GM19193 (cell line): Measurements from ENCODE around the gene TMEM260.

Experiments
- POLR2A ChIP-seq: IDR thresholded peaks from 4 replicates; pipeline ENCODE4 v1.6.1; 2011; ENCODE audit not compliant: insufficient read depth, insufficient read length; ENCODE audit errors: extremely low read depth

The TMEM260 gene

GRCh38 chr14:56581041-56581727 lies 1.6 kb downstream of the TMEM260 start:
- TF ChIP-seq POLR2A = no peak

DNA sequence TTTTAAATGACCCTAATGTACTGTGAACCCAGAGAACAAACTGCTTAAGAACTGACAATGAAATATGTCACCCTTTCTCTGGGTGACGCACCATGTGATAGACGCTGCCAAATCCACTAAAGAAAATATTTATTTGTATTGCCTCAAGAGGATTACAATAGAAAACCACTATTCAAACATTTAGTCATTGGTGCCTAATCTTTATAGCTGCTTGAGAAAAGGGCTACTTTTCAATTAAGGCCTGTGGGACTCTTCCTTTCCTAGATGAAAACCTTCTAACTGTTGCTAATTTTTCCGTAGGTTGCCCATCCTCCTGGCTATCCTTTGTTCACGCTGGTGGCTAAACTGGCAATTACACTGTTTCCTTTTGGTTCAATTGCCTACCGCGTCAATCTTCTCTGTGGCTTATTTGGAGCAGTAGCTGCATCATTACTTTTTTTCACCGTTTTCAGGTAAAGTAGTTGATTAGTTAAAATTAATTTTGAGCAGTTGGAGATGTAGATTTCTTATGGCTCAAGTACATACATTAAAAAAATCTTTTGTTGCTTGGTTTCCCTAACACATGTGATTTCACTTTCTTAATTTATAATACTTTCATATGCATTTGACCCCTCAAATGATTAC lies 6.0 kb downstream of the TMEM260 start:
- no peak for TF ChIP-seq POLR2A

- TF ChIP-seq POLR2A = no peak
Observed at GRCh38 chr14:56587701-56588100, 8.1 kb downstream of the TMEM260 start.

DNA sequence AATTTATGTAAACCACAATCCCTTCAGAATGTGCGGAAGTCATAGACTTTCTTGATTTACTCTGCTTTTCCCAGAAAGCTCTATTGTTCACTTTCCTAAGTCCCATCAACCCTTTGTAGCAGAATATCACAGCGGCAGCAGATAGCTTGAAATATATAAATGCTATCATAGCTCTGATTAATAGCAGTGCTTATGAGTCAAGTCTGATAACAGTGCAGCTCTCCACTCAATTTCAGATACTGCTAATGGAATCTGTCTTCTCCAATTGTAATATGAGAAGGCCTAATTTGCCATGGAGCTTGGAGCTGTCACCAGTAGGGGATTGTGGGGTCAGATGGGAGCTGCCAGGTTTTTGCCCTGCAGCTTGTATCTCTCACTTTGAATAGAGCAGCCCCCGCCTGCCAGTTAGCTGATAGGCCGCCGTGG lies 10.9 kb downstream of the TMEM260 start:
- no peak for TF ChIP-seq POLR2A

DNA sequence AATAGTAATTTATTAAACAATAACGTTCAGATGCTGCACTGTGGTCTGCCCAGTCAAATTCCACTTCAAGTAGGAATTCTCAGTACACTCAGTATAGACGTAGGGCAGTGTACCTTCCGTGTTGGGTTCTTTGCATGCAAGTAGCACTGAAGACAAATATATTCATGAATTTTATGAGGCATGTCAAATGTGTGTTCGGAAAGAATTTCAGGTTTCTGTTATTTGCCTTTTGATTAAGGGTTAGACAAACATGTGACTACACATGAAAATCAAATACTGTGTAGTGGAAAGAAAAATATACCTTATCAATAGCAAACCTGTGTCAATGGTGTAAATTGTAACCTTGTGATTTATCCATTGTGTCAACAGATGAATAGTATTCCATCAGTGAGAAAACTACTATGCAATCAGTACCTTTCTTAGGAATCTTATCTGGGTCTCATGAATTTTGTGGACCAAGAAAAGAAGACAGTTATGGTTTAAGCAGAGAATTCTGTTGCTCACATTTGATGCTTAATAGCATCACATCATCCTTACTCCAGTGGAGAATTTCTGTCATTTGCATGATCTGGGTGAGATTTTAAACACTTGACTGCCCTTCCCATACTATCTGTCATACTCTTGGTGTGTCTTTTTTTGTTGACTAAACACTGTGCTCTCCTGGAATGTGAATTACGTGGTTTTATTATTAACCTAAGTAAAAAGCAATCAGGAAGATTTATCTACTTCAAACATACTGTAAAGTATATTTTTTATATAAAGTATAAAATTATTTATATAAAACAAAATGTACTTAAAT lies 13.3 kb downstream of the TMEM260 start:
- no peak for TF ChIP-seq POLR2A

GRCh38 chr14:56594428-56594827 lies 14.8 kb downstream of the TMEM260 start:
- TF ChIP-seq POLR2A = no peak

- no peak for TF ChIP-seq POLR2A
Observed at GRCh38 chr14:56598519-56598918, 18.9 kb downstream of the TMEM260 start.

DNA sequence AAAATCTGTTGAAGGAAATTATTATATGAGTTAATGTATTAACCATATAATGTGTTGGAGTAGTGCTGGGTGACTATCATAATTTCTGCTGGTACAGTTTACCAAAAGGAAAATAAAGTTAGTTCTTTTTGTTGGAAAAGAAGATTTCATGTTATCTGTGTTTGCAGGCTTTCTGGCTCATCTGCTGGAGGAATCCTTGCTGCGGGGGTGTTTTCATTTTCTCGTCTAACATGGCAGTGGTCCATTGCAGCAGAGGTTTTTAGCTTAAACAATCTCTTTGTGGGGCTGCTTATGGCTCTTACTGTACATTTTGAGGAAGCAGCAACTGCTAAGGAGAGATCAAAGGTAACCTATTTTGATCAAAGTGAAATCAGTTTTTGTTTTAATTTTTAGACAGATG lies 24.1 kb downstream of the TMEM260 start:
- no peak for TF ChIP-seq POLR2A

DNA sequence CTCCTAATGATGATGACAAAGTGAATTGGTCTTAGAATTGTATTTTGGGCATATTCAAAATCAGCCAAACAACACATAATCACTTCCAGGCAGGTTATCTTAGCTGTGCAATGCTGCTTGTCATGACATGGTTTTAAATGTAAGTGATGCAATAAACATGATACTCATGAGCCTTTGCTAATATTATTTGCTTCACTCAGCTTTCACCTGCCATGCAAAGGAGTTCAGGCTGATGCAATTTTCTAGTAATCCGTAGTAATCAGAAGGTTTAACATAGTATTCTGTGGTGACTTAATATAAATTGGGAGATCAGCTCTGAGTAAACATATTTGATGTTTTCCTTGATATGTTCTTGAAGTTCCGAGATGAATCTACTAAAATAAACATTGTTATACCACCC lies 29.1 kb downstream of the TMEM260 start:
- no peak for TF ChIP-seq POLR2A

GRCh38 chr14:56617084-56617483 lies 37.5 kb downstream of the TMEM260 start:
- no peak for TF ChIP-seq POLR2A

- TF ChIP-seq POLR2A = no peak
Observed at GRCh38 chr14:56630707-56631106, 51.1 kb downstream of the TMEM260 start.

DNA sequence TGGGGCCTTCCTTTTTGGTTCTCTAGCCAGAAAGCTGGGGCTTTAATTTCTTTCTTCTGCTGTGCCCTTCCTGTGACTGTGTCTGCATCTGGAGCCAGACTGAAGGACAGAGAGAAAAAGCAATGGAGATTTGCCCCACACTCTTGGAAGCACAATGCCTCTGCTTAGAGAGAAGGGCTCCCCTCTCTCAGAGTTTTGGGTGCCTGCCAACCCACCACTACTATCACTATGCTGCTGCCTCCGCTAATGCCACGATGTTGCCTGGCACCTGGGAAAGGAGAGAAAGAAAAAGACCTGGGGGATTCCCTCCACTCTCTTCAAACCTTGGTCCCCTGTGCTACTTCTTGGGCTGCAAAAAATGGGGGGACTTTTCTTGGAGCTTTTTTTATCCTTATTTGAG lies 52.6 kb downstream of the TMEM260 start:
- TF ChIP-seq POLR2A = no peak

DNA sequence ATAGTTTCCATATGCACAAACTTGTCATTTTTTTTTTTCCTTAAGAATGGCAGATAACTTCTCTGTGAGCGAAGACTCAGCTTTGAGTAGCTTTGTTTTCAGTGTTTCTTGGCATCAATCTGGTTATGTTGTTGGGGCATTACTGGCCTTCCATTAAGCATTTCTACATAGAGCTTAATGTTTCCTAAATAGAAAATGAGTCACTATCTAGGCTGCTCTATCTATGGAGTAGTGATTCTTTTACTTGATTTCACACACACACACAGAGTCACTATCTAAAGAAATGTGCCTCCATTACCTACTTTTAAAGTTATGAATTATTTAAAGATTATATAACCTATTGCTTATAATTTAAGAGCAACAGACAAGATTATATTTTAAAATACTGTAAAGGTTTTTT lies 53.9 kb downstream of the TMEM260 start:
- TF ChIP-seq POLR2A = no peak

GRCh38 chr14:56635041-56635440 lies 55.4 kb downstream of the TMEM260 start:
- no peak for TF ChIP-seq POLR2A

DNA sequence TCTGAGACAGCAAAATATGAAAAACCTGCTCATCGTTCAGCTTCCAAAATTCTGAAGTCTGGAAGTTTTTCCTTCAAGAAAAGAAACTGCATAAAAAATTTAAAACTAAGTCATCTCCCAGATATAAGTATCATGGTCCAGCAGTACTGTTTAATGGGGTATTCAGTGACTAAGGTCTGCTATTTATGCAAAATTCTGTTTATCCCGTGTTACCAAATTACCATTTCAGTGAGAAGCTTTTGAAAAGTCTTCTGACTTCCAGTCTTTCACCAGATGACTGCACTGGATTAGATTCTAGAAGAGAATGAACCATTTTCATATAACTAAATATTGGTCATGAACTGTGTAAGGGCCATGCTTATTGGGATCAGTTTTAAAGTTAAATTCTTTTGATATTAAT lies 67.9 kb downstream of the TMEM260 start:
- TF ChIP-seq POLR2A = no peak
